GM12873 (cell line): ENCODE measurements around the gene PKN1.

ENCODE experiments used
- CTCF ChIP-seq: IDR thresholded peaks from 2 replicates; pipeline ENCODE4 v1.5.1; 2012; ENCODE audit warnings: low read depth, mild to moderate bottlenecking, moderate library complexity, low read length, control low read depth; ENCODE audit not compliant: insufficient read depth; ENCODE audit errors: missing control alignments

PKN1 gene

DNA sequence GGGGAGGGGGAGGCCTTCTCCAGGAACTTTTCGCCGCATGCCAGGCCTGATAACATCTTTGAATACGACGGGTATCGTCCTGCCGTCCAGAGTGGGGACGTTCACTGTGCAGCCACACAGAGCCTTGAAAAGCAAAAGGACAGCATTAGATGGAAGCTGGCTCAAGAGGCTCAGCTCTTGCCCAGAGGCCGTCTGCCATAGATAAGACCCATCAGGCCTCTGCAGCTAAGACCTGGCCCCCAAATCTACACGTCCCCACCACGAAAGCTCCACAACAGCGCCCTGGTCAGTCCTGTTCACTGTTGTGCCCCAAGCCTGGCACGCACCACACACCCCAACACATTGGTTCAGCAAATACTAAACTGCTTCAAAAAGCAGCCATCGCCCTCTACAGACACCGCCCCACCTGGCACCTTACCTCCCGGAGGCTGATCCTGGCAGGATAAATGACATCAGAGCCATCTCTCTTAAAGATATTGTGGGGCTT lies 83.0 kb downstream of the PKN1 start:
- no peak for TF ChIP-seq CTCF

- TF ChIP-seq CTCF: no peak
These were observed 83.8 kb downstream of the PKN1 start for GRCh38 chr19:14516746-14517438.

- TF ChIP-seq CTCF: no peak
These were observed 84.3 kb downstream of the PKN1 start for GRCh38 chr19:14517446-14517839.

- no peak for TF ChIP-seq CTCF
These were observed 84.9 kb downstream of the PKN1 start, which contains the start of gene DNAJB1 for GRCh38 chr19:14517840-14518505. DNAJB1 (minus strand) TSS chr19:14518397; CDS start chr19:14518349, 48 bp downstream.

GRCh38 chr19:14519245-14519859 lies 86.2 kb downstream of the PKN1 start:
- TF ChIP-seq CTCF: no peak

GRCh38 chr19:14519860-14520407 lies 86.8 kb downstream of the PKN1 start:
- no peak for TF ChIP-seq CTCF

GRCh38 chr19:14520543-14520942 lies 87.4 kb downstream of the PKN1 start:
- TF ChIP-seq CTCF: no peak
